ENCODE results near the gene CADM2.
"Not testable (repeated sequence)": the region's sequence is repeated elsewhere in the genome, so short reads cannot be mapped to it uniquely, and the experiment has no call there.

The CADM2 gene

GRCh38 chr3:85081191-85081906 is 122.6 kb downstream of the CADM2 start:
- FAIRE-seq, result no peak

GRCh38 chr3:85090495-85090894 is 131.7 kb downstream of the CADM2 start:
- FAIRE-seq, result no peak

GRCh38 chr3:85100316-85100715 is 141.5 kb downstream of the CADM2 start:
- FAIRE-seq, result no peak

- no peak for FAIRE-seq
Measured at GRCh38 chr3:85102781-85103180, 144.0 kb downstream of the CADM2 start.

GRCh38 chr3:85110393-85110792 is 151.6 kb downstream of the CADM2 start:
- no peak for FAIRE-seq

- FAIRE-seq, result no peak
Measured at GRCh38 chr3:85120879-85121278, 162.1 kb downstream of the CADM2 start.

- not testable (repeated sequence) for FAIRE-seq
Measured at GRCh38 chr3:85132864-85133263, 174.1 kb downstream of the CADM2 start.

GRCh38 chr3:85133691-85134420 is 175.1 kb downstream of the CADM2 start:
- not testable (repeated sequence) for FAIRE-seq

GRCh38 chr3:85142626-85143025 is 183.8 kb downstream of the CADM2 start:
- FAIRE-seq, result no peak

- no peak for FAIRE-seq
Measured at GRCh38 chr3:85148036-85148435, 189.2 kb downstream of the CADM2 start.

- FAIRE-seq, result no peak
Measured at GRCh38 chr3:85151555-85151954, 192.8 kb downstream of the CADM2 start.

GRCh38 chr3:85153279-85153678 is 194.5 kb downstream of the CADM2 start:
- FAIRE-seq, result not testable (repeated sequence)

- FAIRE-seq, result no peak
Measured at GRCh38 chr3:85159376-85159775, 200.6 kb downstream of the CADM2 start.

- no peak for FAIRE-seq
Measured at GRCh38 chr3:85161544-85161943, 202.8 kb downstream of the CADM2 start.

- no peak for FAIRE-seq
Measured at GRCh38 chr3:85162905-85163304, 204.1 kb downstream of the CADM2 start.

- FAIRE-seq, result no peak
Measured at GRCh38 chr3:85164436-85164835, 205.6 kb downstream of the CADM2 start.

GRCh38 chr3:85167576-85167975 is 208.8 kb downstream of the CADM2 start:
- FAIRE-seq, result no peak

- no peak for FAIRE-seq
Measured at GRCh38 chr3:85170646-85171045, 211.9 kb downstream of the CADM2 start.

- no peak for FAIRE-seq
Measured at GRCh38 chr3:85171976-85172375, 213.2 kb downstream of the CADM2 start.

- FAIRE-seq, result no peak
Measured at GRCh38 chr3:85176799-85177198, 218.0 kb downstream of the CADM2 start.

- no peak for FAIRE-seq
Measured at GRCh38 chr3:85182975-85183752, 224.4 kb downstream of the CADM2 start.

- FAIRE-seq, result no peak
Measured at GRCh38 chr3:85185495-85185894, 226.7 kb downstream of the CADM2 start.

GRCh38 chr3:85189731-85190130 is 230.9 kb downstream of the CADM2 start:
- no peak for FAIRE-seq

- no peak for FAIRE-seq
Measured at GRCh38 chr3:85193565-85193964, 234.8 kb downstream of the CADM2 start.

Measured in endometrium (tissue), 2 donors.